Measurements from ENCODE around the gene PXMP4. TPM values are rescaled to one million over a fixed set of nuclear protein-coding genes. Genes with fewer than 3 reads are reported as not detected.
A peak's percentile ranks its signal among the peaks of the same experiment; 100 is the strongest.

PXMP4 gene
- total and polyA plus RNA-seq, 9 of the 15 experiments (the other 6 are each of a cell fraction or from before 2014, with no cell fraction given): 4.8 to 29.1 (median 6.8) TPM

DNA sequence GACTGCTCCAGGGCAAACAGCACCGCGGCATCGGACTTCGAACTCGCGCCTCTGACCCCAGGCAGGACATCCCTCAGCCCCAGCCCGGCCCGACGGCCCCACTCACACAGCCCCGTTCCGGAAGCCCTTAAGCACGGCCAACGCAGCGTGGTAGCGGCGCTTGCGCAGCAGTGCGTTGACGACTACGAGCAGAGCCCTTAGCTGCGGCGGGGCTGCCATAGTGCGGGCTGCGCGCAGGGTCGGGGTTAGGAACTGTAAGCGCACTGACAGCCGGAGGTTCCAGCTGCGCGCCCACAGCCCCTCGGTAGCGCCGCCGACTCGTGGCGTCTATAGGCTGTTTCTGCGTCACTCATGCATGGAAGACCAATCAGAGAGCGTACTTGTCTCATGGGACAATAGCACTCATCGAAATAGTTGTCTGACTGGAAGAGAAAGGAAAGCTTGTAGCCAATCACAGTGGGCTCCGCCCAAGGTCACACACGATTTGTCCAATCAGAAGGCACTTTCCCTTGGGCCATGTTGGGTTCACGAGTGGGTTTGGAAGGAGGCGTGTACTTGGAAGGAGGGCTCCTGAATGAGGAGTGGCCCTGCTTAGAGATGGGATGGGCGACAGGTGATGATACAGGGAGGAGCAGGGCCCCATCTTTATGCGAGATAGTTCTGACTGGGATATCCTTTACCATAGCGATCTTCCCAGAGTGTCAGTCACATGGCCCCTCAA lies at the start of gene PXMP4 (continued):
- TF ChIP-seq, protein P1, sequence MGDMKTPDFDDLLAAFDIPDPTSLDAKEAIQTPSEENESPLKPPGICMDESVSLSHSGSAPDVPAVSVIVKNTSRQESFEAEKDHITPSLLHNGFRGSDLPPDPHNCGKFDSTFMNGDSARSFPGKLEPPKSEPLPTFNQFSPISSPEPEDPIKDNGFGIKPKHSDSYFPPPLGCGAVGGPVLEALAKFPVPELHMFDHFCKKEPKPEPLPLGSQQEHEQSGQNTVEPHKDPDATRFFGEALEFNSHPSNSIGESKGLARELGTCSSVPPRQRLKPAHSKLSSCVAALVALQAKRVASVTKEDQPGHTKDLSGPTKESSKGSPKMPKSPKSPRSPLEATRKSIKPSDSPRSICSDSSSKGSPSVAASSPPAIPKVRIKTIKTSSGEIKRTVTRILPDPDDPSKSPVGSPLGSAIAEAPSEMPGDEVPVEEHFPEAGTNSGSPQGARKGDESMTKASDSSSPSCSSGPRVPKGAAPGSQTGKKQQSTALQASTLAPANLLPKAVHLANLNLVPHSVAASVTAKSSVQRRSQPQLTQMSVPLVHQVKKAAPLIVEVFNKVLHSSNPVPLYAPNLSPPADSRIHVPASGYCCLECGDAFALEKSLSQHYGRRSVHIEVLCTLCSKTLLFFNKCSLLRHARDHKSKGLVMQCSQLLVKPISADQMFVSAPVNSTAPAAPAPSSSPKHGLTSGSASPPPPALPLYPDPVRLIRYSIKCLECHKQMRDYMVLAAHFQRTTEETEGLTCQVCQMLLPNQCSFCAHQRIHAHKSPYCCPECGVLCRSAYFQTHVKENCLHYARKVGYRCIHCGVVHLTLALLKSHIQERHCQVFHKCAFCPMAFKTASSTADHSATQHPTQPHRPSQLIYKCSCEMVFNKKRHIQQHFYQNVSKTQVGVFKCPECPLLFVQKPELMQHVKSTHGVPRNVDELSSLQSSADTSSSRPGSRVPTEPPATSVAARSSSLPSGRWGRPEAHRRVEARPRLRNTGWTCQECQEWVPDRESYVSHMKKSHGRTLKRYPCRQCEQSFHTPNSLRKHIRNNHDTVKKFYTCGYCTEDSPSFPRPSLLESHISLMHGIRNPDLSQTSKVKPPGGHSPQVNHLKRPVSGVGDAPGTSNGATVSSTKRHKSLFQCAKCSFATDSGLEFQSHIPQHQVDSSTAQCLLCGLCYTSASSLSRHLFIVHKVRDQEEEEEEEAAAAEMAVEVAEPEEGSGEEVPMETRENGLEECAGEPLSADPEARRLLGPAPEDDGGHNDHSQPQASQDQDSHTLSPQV (IDR thresholded peaks at IDR 0.05): 0 out of 2 replicates have a peak, but pooled peaks have one; percentile 47
- TF ChIP-seq CBX5 (IDR thresholded peaks at IDR 0.05; ENCODE audit: borderline replicate concordance, low read depth) (no peak), LCOR (CRISPR knock-in tag; IDR thresholded peaks at IDR 0.05) (0 out of 2 replicates have a peak, but pooled peaks have one; percentile 35), GABPA (tag; conservative IDR thresholded peaks at IDR 0.05; ENCODE audit: low read depth) (0 out of 2 replicates have a peak, but pooled peaks have one; percentile 29), CREB1 (IDR thresholded peaks at IDR 0.05) (no peak; the same call in 1 of the 2 replicates), CREB1 (CRISPR knock-in tag; IDR thresholded peaks at IDR 0.05) (peak; percentile 78; the same call in 1 of the 2 replicates), TRIM24 (IDR thresholded peaks at IDR 0.05) (peak in 1 of 2 experiments; percentile 8; a peak in 1 of 4 replicates), FOXK1 (CRISPR knock-in tag; IDR thresholded peaks at IDR 0.05; ENCODE audit: borderline replicate concordance) (0 out of 2 replicates have a peak, but pooled peaks have one; percentile 64), SAFB (IDR thresholded peaks at IDR 0.05; ENCODE audit: borderline replicate concordance, low read depth, low read length) (peak; percentile 74), NR2C1 (IDR thresholded peaks at IDR 0.05) (peak; percentile 96), NR2C1 (tag; IDR thresholded peaks at IDR 0.05) (peak; percentile 93), MBD2 (IDR thresholded peaks at IDR 0.05; ENCODE audit: borderline replicate concordance, low read depth) (peak; percentile 99), TEAD1 (CRISPR knock-in tag; IDR thresholded peaks at IDR 0.05) (peak in 1 of 2 experiments; percentile 76; a peak in 1 of 4 replicates), FOXP1 (CRISPR knock-in tag; IDR thresholded peaks at IDR 0.05) (peak; percentile 57; the same call in 1 of the 2 replicates), BACH1 (tag; IDR thresholded peaks at IDR 0.05) (0 out of 2 replicates have a peak, but pooled peaks have one; percentile 46), ZNF778 (CRISPR knock-in tag; IDR thresholded peaks at IDR 0.05) (no peak), ATF7 (IDR thresholded peaks at IDR 0.05) (peak; percentile 66), FOXM1 (IDR thresholded peaks at IDR 0.05; ENCODE audit: low read depth) (peak; percentile 82), FOXM1 (CRISPR knock-in tag; IDR thresholded peaks at IDR 0.05; ENCODE audit: low read depth) (no peak)
- TF ChIP-seq, protein P2, sequence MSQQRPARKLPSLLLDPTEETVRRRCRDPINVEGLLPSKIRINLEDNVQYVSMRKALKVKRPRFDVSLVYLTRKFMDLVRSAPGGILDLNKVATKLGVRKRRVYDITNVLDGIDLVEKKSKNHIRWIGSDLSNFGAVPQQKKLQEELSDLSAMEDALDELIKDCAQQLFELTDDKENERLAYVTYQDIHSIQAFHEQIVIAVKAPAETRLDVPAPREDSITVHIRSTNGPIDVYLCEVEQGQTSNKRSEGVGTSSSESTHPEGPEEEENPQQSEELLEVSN (IDR thresholded peaks at IDR 0.05; ENCODE audit: borderline replicate concordance in 1 of 2, extremely low read depth in 1 of 2, insufficient read depth in 1 of 2, insufficient read length in 1 of 2, low read depth in 1 of 2, low read length in 1 of 2, poor library complexity in 1 of 2, severe bottlenecking in 1 of 2): peak in 1 of 2 experiments; percentile 39
- TF ChIP-seq, protein P3, sequence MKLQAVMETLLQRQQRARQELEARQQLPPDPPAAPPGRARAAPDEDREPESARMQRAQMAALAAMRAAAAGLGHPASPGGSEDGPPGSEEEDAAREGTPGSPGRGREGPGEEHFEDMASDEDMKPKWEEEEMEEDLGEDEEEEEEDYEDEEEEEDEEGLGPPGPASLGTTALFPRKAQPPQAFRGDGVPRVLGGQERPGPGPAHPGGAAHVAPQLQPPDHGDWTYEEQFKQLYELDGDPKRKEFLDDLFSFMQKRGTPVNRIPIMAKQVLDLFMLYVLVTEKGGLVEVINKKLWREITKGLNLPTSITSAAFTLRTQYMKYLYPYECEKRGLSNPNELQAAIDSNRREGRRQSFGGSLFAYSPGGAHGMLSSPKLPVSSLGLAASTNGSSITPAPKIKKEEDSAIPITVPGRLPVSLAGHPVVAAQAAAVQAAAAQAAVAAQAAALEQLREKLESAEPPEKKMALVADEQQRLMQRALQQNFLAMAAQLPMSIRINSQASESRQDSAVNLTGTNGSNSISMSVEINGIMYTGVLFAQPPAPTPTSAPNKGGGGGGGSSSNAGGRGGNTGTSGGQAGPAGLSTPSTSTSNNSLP (IDR thresholded peaks at IDR 0.05; ENCODE audit: borderline replicate concordance, low read depth, low read length): peak; percentile 75; the same call in 1 of the 2 replicates
